ENCODE results near the gene PRSS56.

- no peak for TF ChIP-seq POLR2A (IDR thresholded peaks at IDR 0.05)
- no peak for TF ChIP-seq CTCF (IDR thresholded peaks at IDR 0.05)
Measured at GRCh38 chr2:232569541-232569940, 49.4 kb downstream of the PRSS56 start.
